ENCODE measurements around the gene HNRNPH3. TPM values are rescaled to one million over a fixed set of nuclear protein-coding genes. Genes with fewer than 3 reads are reported as not detected.

Gene HNRNPH3
- total RNA-seq, 2 donors from 2014 or later, result 24.1 to 27.7 TPM

- Histone ChIP-seq H3K27me3 (no peaks in the 10 kb centered on the region), H3K4me3 (no peak overlapping the region), H3K36me3 (replicated peaks in 1 of 2; ENCODE audit: insufficient read depth in 1 of 2, low read depth in 2 of 2) (no peaks in the 10 kb centered on the region), H3K27ac (no peak overlapping the region), H3K4me1 (no peaks in the 10 kb centered on the region), H3K9me3 (peaks cover 0 to 3% (median 0%) of the 10 kb centered on the region in 3 donors)
- 75 to 92% methylated on average over 1 of the region's 1 CpG for WGBS, 2 donors
- ATAC-seq (no peak), DNase-seq (no peak)
- no peak for TF ChIP-seq POLR2A (IDR thresholded peaks at IDR 0.05)
- no peak for TF ChIP-seq CTCF (IDR thresholded peaks at IDR 0.05)
- intact Hi-C loops (cut with DNase I), result no loop called here
Observed at GRCh38 chr10:68371604-68372003, 39.7 kb downstream of the HNRNPH3 start.

GRCh38 chr10:68385740-68386139 is 53.9 kb downstream of the HNRNPH3 start:
- no peaks in the 10 kb centered on the region for H3K9me3 ChIP-seq
- intact Hi-C loops (cut with DNase I), result no loop called here
- peaks cover 3 to 27% of the 10 kb centered on the region in 2 donors for H3K36me3 ChIP-seq (replicated peaks in 1 of 2; ENCODE audit: insufficient read depth in 1 of 2, low read depth in 2 of 2)
- no peaks in the 10 kb centered on the region for H3K4me1 ChIP-seq
- TF ChIP-seq CTCF (IDR thresholded peaks at IDR 0.05), result no peak
- no peaks in the 10 kb centered on the region for H3K27me3 ChIP-seq
- no peak for ATAC-seq
- WGBS, 2 donors, result 80 to 85% methylated on average over 2 of the region's 2 CpGs
- no peak overlapping the region for H3K27ac ChIP-seq
- no peak for DNase-seq
- no peak overlapping the region for H3K4me3 ChIP-seq

Other genes with a start within 250 kb of the HNRNPH3 start
- gene MYPN, start 222.6 kb upstream of the HNRNPH3 start, total RNA-seq, result 1 to 10 TPM in 1 of 2 donors, not detected in 1; 2.3 TPM
- not detected for gene ATOH7, start 100.0 kb upstream of the HNRNPH3 start, total RNA-seq
- gene PBLD, start 864 bp downstream of the HNRNPH3 start, total RNA-seq, result 10 to 100 TPM; 32.2 to 41.2 TPM
- gene RUFY2, start 75.2 kb downstream of the HNRNPH3 start, total RNA-seq, result 10 to 100 TPM; 17.8 to 26.2 TPM
- gene DNA2, start 139.9 kb downstream of the HNRNPH3 start, total RNA-seq, result 1 to 10 TPM in 1 of 2 donors, under 1 TPM in 1; 0.66 to 2.3 TPM
- gene SLC25A16, start 195.5 kb downstream of the HNRNPH3 start, total RNA-seq, result 10 to 100 TPM; 13.7 to 17.8 TPM
- 1 to 10 TPM; 1.6 to 3.6 TPM for gene TET1, start 228.3 kb downstream of the HNRNPH3 start, total RNA-seq

Data from body of pancreas (tissue), 4 donors.